ENCODE data around the gene ZMYM2. TPM values are rescaled to one million over a fixed set of nuclear protein-coding genes. Genes with fewer than 3 reads are reported as not detected.

ZMYM2 gene
- total RNA-seq, 4 donors from 2014 or later, result 44.5 to 217 (median 57.0) TPM

- no peak overlapping the region for H3K27ac ChIP-seq
- no peak for TF ChIP-seq CTCF (IDR thresholded peaks at IDR 0.05)
- no peak for TF ChIP-seq EP300 (IDR thresholded peaks at IDR 0.05)
- no peak for TF ChIP-seq POLR2A (IDR thresholded peaks at IDR 0.05)
- no peak for TF ChIP-seq POLR2AphosphoS5 (IDR thresholded peaks at IDR 0.05)
- peaks cover 38% of the 10 kb centered on the region for H3K36me3 ChIP-seq
- H3K9me3 ChIP-seq, result peaks cover 11% of the 10 kb centered on the region
- H3K4me3 ChIP-seq, result no peak overlapping the region
- H3K4me1 ChIP-seq, result no peaks in the 10 kb centered on the region
- no peak for DNase-seq (ENCODE audit: low spot score in 2 of 2)
- no peaks in the 10 kb centered on the region for H3K27me3 ChIP-seq
- WGBS, result 96% methylated on average over 3 of the region's 3 CpGs
Observed at GRCh38 chr13:20016649-20017364, 58.3 kb downstream of the ZMYM2 start.

GRCh38 chr13:20017365-20017711 lies 58.8 kb downstream of the ZMYM2 start:
- no peak overlapping the region for H3K4me3 ChIP-seq
- H3K27ac ChIP-seq, result no peak overlapping the region
- 100% methylated on average over 1 of the region's 1 CpG for WGBS
- no peaks in the 10 kb centered on the region for H3K27me3 ChIP-seq
- no peak for DNase-seq (ENCODE audit: low spot score in 2 of 2)
- peaks cover 34% of the 10 kb centered on the region for H3K36me3 ChIP-seq
- no peaks in the 10 kb centered on the region for H3K4me1 ChIP-seq
- TF ChIP-seq CTCF (IDR thresholded peaks at IDR 0.05), result no peak
- TF ChIP-seq POLR2AphosphoS5 (IDR thresholded peaks at IDR 0.05), result no peak
- TF ChIP-seq POLR2A (IDR thresholded peaks at IDR 0.05), result no peak
- TF ChIP-seq EP300 (IDR thresholded peaks at IDR 0.05), result no peak
- H3K9me3 ChIP-seq, result peaks cover 11% of the 10 kb centered on the region

- Histone ChIP-seq H3K4me3 (no peak overlapping the region), H3K36me3 (peaks cover 33% of the 10 kb centered on the region), H3K4me1 (no peaks in the 10 kb centered on the region), H3K9me3 (peaks cover 11% of the 10 kb centered on the region), H3K27me3 (no peaks in the 10 kb centered on the region), H3K27ac (no peak overlapping the region)
- TF ChIP-seq EP300 (IDR thresholded peaks at IDR 0.05) (no peak), CTCF (IDR thresholded peaks at IDR 0.05) (no peak), POLR2A (IDR thresholded peaks at IDR 0.05) (no peak), POLR2AphosphoS5 (IDR thresholded peaks at IDR 0.05) (no peak)
- no peak for DNase-seq (ENCODE audit: low spot score in 2 of 2)
- WGBS, result 88% methylated on average over 2 of the region's 2 CpGs
Observed at GRCh38 chr13:20019043-20019442, 60.5 kb downstream of the ZMYM2 start.

- DNase-seq (ENCODE audit: low spot score in 2 of 2), result no peak
- Histone ChIP-seq H3K9me3 (no peaks in the 10 kb centered on the region), H3K4me1 (no peaks in the 10 kb centered on the region), H3K27me3 (no peaks in the 10 kb centered on the region), H3K27ac (no peak overlapping the region), H3K4me3 (no peak overlapping the region), H3K36me3 (peaks cover 16% of the 10 kb centered on the region)
- TF ChIP-seq EP300 (IDR thresholded peaks at IDR 0.05) (no peak), POLR2AphosphoS5 (IDR thresholded peaks at IDR 0.05) (no peak), CTCF (IDR thresholded peaks at IDR 0.05) (no peak), POLR2A (IDR thresholded peaks at IDR 0.05) (no peak)
- WGBS, result 81% methylated on average over 2 of the region's 2 CpGs
Observed at GRCh38 chr13:20024702-20025101, 66.2 kb downstream of the ZMYM2 start.

- no peak for DNase-seq (ENCODE audit: low spot score in 2 of 2)
- no peaks in the 10 kb centered on the region for H3K4me1 ChIP-seq
- no peaks in the 10 kb centered on the region for H3K9me3 ChIP-seq
- H3K27me3 ChIP-seq, result no peaks in the 10 kb centered on the region
- H3K36me3 ChIP-seq, result peaks cover 40% of the 10 kb centered on the region
- TF ChIP-seq EP300 (IDR thresholded peaks at IDR 0.05) (no peak), POLR2AphosphoS5 (IDR thresholded peaks at IDR 0.05) (no peak), CTCF (IDR thresholded peaks at IDR 0.05) (no peak)
- WGBS, result 90% methylated on average over 4 of the region's 4 CpGs
- H3K27ac ChIP-seq, result no peak overlapping the region
- H3K4me3 ChIP-seq, result no peak overlapping the region
Observed at GRCh38 chr13:20028953-20029352, 70.4 kb downstream of the ZMYM2 start.

Data from suprapubic skin (tissue), 4 donors.